Measurements from ENCODE around the gene DIS3L2.
A peak's percentile ranks its signal among the peaks of the same experiment; 100 is the strongest.

DIS3L2 gene

GRCh38 chr2:231961349-231962166 is at the start of gene DIS3L2:
Gene DIS3L2 (plus strand): TSS chr2:231961713. CDS start chr2:232014928, 53,215 bp downstream.
- peak; percentile 94 to 96 for ATAC-seq

DNA sequence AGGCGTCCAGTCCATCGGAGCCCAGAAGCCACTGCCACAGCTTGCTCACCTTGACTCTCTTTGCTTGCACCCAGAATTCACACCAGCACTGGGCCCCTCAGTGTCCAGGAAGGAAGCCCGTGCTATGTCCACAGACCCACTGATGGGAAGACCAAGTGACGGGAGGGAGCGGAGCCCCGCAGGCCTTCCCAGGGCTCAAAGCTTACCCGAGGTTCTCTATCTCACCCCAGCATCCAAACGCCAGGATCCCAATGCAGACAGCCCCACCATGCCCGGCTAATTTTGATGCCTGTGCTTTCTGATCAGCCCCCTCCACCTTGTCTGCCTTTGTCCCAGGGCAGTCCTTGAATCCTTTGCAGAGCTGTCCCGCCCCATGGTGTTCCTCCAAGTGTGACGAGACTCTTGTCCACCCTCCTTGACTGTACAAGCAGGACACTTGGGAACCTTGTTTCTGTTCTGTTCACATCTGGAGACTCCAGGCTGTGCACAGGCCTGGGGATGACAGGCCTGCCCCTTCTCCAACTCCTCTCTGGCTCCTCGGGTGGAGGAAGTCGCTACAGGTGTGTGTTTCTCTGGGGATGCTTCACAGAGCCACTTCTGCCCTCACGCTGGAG is 47.3 kb upstream of the DIS3L2 start:
- ATAC-seq, result no peak

DNA sequence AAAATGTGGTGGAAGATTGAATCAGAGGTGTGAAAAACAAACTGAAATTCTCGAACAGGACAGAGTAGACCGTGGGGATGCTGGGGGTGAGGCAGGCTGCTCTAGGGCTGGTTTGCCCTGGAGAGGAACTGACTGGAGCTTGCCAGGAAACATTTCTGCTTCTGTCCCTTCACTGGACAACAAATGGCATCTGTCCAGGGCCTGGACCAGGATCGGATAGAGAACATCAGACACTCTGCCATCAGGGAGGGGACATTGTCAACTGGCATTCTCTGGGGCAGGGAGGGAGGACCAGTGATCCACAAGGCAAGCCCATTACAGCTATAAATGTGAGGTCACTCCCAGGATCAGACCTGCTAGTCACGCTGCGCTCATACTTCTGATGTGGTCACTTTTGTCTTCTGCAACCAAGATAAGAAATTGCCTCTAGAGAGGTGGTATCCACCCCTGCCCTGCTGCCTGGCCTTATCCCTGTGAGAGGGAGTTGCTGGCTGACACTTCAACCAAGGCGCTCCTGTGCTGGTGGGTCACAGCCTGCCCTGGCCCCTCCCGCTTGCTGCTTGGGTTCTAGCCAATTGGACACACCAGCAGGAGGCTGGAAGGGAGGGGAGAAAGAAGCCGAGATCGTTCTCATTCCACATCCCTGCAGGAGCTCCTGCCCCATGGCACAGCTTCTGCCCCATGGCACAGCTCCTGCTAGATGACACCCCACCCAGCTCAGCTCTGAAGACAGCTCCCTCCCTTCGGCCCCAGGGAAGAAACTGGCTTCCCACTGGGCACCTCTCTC is 44.0 kb upstream of the DIS3L2 start:
- ATAC-seq, result no peak

DNA sequence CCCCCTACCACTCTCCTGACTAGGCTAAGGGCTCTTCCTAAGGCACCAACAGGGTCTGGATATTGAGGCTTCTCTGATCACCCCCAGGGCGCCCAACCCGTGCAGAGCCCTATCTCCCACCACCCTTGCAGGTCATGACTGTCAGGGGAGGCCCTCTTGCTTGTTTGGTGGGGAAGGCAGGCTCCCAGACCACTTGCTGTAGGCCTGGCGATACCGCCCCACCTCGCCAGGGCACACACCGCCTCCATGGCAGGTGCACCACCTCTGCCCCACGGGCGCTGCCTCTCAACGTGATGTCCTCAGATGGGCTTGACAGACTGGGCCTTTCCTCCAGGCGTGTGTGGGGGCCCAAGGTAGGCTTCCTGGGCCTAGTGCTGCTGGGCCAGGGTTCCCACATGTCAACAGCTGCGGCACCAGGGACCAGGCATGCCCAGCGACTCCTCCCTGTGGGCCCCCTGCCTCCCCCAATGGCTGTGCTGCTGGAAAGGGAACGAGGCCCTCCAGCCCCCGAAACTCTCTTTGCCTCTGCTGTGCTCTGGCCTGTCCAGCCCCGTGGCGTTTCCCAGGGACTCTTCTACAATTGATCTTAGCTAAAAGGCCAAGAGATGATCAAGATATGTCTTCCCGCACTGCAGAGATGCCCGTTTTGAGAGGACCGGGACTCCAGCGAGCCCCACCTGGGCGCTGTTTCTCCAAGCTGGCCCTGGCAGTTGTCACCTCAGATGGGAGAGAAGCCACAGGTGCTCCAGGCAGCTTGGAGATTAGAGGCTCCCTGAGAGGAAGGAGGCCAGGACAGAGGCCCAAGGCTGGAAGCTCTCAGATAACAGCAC is 42.8 kb upstream of the DIS3L2 start:
- ATAC-seq, result no peak

- ATAC-seq, result no peak
Measured at GRCh38 chr2:231919341-231920035, 42.0 kb upstream of the DIS3L2 start.

GRCh38 chr2:231920366-231920765 is 41.1 kb upstream of the DIS3L2 start:
- no peak for ATAC-seq

DNA sequence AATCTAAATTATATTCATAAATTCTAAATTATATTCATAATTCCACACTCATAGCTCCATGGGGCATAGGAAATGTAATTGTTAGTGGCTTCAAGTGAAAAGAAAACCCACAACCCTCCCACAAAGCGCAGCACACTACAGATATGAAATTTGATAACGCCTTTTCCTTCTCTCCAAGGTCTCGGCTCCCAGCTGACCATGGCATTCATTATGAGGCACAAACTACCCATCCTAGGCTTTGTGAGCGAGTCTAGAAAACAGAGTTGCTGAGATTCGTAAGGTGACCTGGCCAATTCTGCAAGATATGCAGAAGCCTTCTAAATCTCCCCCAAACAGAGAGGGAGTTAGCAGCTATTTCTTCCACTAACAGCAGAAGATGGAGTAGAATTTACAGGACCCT is 40.7 kb upstream of the DIS3L2 start:
- ATAC-seq, result no peak

GRCh38 chr2:231922311-231923009 is 39.1 kb upstream of the DIS3L2 start:
- no peak for ATAC-seq

DNA sequence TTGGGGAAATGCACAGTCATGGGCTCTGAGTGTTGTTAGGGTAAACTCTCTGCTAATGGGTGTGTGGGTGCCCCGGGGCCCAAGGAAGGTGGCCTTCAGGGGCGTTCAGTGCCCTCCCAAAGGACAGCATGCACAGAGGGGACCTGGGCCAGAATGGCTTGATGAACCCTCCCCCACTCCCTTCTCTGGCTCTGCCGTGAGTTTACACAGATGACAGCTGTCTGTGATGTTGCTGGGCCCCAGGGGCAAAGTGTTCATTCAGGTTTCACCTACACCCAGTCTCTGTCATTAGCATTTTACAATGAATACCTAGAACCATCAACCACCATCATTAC is 38.5 kb upstream of the DIS3L2 start:
- no peak for ATAC-seq

- no peak for ATAC-seq
Measured at GRCh38 chr2:231923951-231924888, 37.3 kb upstream of the DIS3L2 start.

DNA sequence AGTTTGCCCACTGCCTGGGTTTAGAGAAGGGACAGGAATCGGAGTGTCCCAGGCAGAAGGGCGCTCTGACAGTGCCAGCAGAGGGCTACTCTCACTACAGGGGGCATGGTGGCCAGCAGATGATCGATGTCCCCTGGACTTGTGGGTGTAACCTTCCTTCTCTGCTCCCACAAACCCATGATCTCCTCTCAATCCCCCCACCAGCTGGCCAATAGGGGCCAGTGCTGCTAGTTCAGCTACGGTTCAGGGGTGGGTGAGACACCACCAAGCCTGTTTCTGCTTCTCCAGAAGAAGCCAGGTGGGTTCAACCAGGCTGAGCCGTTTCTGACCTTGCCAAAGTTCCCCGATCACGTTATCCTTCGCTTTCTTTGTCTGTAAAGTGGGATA is 36.6 kb upstream of the DIS3L2 start:
- ATAC-seq, result peak in 1 of 2 donors; percentile 5

GRCh38 chr2:231925303-231926179 is 36.0 kb upstream of the DIS3L2 start:
- peak; percentile 66 to 69 for ATAC-seq

DNA sequence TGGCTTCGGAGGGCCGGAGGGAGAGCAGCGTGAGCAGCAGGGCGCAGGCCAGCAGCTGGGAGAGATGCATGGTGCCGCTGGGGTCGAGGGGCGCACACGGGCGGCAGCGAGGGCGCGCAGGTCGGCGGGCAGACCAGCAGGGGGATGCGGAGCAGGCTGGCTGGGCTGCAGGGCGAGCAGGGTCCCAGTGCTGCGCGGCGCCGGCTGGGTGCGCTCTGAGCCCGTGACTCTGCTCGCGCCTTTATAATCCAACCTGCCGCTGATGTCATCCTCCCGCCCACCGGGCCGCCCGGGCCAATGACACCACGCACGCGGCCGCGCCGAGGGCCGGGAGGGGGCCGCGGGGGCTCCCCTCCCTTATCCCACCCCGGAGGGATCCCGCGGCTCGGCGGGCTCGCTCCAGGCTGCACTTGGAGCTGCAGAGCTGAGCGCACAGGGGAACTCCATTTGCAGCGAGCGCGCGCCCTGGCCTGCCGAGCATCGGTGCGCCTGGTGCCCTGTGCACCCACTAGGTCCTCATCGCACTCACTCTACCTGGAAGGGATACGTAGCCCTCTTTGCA is 35.3 kb upstream of the DIS3L2 start, which contains the start of gene NPPC:
TSS of gene NPPC (minus strand) at position 217 of the 562 bp plus-strand sequence. CDS start at position 70, 147 bp downstream.
- ATAC-seq, result peak; percentile 83 to 89

DNA sequence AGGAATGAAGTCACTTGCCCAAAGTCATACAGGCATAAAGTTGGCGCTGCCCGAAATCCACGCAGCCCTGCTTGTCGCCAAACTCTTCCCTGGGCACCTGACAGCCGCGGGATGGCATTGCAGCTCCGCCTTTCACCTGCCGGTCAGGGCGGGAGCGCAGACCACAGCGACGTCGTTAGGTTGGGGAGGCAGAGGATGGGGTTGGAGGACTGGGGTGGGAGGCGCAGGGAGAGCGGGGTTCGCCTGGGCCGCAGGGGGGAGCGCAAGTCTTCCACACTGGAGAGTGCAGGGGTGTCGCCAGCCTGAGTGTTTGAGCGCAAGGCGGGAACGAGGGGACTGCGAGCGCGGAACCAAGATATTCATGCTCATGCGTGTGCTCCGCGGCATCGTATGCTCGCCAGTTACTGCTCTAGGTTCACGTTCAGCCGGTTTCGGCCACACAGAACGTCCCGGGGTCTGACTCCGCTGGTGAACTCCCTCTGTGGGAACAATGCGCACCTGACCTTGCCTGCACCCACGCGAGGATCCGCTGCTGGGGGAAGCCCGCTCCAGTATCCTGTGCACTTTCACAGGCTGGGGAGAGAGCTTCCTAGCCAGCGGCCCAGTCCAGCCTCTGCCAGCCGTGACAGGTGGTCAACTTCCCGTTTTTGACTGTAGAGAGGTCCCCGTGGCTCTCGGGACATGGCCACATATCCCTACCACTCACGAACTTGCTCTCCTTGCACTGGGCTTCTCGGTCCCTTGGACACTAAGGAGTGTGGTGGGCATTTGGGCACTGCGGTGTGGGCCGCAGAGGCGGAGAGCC is 34.5 kb upstream of the DIS3L2 start:
- peak; percentile 6 to 18 for ATAC-seq

GRCh38 chr2:231927566-231927890 is 34.0 kb upstream of the DIS3L2 start:
- no peak for ATAC-seq

DNA sequence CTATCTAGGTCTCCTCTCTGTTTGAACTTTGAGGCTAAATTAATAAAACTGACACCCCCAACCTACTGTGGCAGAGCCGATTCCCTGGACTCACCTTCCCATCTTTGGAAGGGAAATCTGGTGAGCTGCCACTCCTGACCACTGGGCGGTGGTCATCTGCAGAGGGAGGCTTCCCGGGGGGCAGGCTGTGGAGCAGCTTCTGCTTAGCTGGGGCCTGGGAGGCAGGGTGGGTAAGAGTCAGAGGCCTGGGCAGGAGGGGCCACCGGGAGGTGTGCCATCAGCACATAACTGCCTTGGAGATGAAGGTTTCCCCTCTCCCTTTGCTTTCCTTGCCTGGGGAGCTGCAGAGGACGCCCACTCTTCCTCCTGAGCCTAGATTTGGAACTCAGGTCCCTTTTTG is 33.0 kb upstream of the DIS3L2 start:
- no peak for ATAC-seq

DNA sequence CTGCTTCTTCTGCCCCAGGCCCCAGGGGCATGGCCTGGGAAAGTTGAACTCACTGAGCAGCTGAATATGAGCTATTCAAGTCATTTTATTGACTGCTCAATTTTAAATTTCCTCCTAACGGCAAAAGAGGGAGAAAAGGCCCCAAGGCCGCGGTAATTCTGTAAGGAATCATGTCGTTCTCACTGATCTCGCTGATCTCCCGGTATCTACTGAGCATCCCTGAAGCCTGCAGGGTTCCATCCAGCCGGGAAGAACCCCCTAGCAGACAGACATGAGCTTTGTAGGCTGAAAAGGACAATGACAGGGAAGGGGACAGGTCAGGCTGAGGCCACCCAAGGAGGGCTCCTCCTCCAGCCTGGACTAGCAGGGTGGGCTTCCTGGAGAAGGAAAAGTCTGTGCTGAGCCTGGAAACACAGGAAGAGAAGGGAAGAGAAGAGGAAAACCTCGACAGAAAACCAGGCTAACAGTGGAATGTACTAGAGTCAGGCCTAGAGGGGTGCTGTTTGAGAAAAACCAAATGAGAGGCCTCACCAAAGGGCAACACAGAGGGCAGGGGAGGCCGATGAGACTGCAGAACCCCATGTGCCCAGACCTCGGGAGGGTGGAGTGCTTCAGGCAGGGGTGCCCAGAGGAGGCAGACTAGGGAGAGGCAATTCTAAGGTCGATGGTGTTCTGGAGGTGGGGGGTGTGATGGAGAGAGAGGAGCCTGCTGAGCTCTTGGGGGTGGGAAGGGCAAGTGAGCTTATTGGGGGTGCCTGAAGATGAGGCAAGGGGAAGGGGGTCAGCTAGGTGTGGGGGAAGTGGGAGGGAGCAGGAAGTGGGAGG is 32.4 kb upstream of the DIS3L2 start:
- no peak for ATAC-seq

Measured in activated CD4-positive, CD25-positive, alpha-beta regulatory T cell treated with anti-CD3 and anti-CD28 coated beads, Interleukin-2, amount 50 U/mL, for 24 hours (primary cell).